Neural progenitor cell (in vitro differentiated cells): ENCODE results near the gene GGT6.

Experiments used
- CTCF ChIP-seq: fragments of 200-600 bp; sonication (generic); IDR thresholded peaks from 2 replicates; pipeline ENCODE4 v1.5.1; 2017; ENCODE audit warnings: antibody characterized with exemption, mild to moderate bottlenecking
- EZH2phosphoT487 ChIP-seq: fragments of 200-600 bp; sonication (generic); IDR thresholded peaks from 2 replicates; pipeline ENCODE4 v1.6.1; 2017; ENCODE audit warnings: antibody characterized with exemption

- TF ChIP-seq CTCF (no peak), EZH2phosphoT487 (no peak)
These were observed 51.0 kb downstream of the GGT6 start for GRCh38 chr17:4509401-4509800.
